Neural cell (in vitro differentiated cells): Measurements from ENCODE around the gene BET1. TPM values are rescaled to one million over a fixed set of nuclear protein-coding genes. Genes with fewer than 3 reads are reported as not detected.

Experiments used
- H2AFZ ChIP-seq: fragments of 200-600, 300-800 bp; sonication (generic), shearing (Covaris generic); 2 replicates; pipeline ENCODE4 v1.6.0; 2014; ENCODE audit warnings: low read depth, mild to moderate bottlenecking, antibody characterized with exemption, low read length, moderate library complexity
- H3F3A ChIP-seq: fragments of 200-600 bp; shearing (Covaris generic); 2 replicates; pipeline ENCODE4 v1.6.1; 2016; ENCODE audit warnings: mild to moderate bottlenecking, moderate library complexity, mixed read lengths, antibody characterized with exemption, low read length; ENCODE audit not compliant: insufficient read depth, poor library complexity, severe bottlenecking
- H3K27ac ChIP-seq: fragments of 200-600, 300-800 bp; sonication (generic), shearing (Covaris generic); 2 replicates; pipeline ENCODE4 v1.5.1; 2014; ENCODE audit warnings: mild to moderate bottlenecking, low read length, moderate library complexity
- H3K27me3 ChIP-seq: fragments of 300-800, 200-600 bp; sonication (generic), shearing (Covaris generic); 2 replicates; pipeline ENCODE4 v1.6.0; 2014; ENCODE audit warnings: mild to moderate bottlenecking, low read depth, low read length, moderate library complexity; ENCODE audit not compliant: insufficient read depth
- H3K36me3 ChIP-seq: fragments of 300-800, 200-600 bp; sonication (generic), shearing (Covaris generic); 2 replicates; pipeline ENCODE4 v1.5.1; 2014; ENCODE audit warnings: mild to moderate bottlenecking, antibody characterized with exemption, low read length, moderate library complexity; ENCODE audit not compliant: insufficient read depth
- H3K4me2 ChIP-seq: fragments of 300-800, 200-600 bp; sonication (generic), shearing (Covaris generic); 2 replicates; pipeline ENCODE4 v1.6.0; 2014; ENCODE audit warnings: mild to moderate bottlenecking, low read length
- H3K4me3 ChIP-seq: fragments of 300-800, 200-600 bp; sonication (generic), shearing (Covaris generic); 2 replicates; pipeline ENCODE4 v1.5.1; 2014; ENCODE audit warnings: mild to moderate bottlenecking, low read length, moderate library complexity
- H3K79me2 ChIP-seq: fragments of 200-600 bp; shearing (Covaris generic); replicated peaks from 2 replicates; pipeline ENCODE4 v1.6.0; 2014; ENCODE audit warnings: mild to moderate bottlenecking, low read length, moderate library complexity; ENCODE audit not compliant: insufficient read depth
- H3K9ac ChIP-seq: fragments of 300-800, 200-600 bp; sonication (generic), shearing (Covaris generic); 2 replicates; pipeline ENCODE4 v1.6.1; 2016; ENCODE audit warnings: mild to moderate bottlenecking, low read length, mixed read lengths
- H3K9me2 ChIP-seq: fragments of 200-600 bp; shearing (Covaris generic); 2 replicates; pipeline ENCODE4 v1.6.1; 2016; ENCODE audit warnings: mild to moderate bottlenecking, low read length, mixed read lengths; ENCODE audit not compliant: insufficient read depth
- H3K9me3 ChIP-seq: fragments of 200-600, 300-800 bp; sonication (generic), shearing (Covaris generic); 2 replicates; pipeline ENCODE4 v1.6.1; 2016; ENCODE audit warnings: mild to moderate bottlenecking, mixed run types, low read length, moderate library complexity, mixed read lengths
- H4K20me1 ChIP-seq: fragments of 200-600 bp; shearing (Covaris generic); 2 replicates; pipeline ENCODE4 v1.6.1; 2016; ENCODE audit warnings: mild to moderate bottlenecking, mixed run types; ENCODE audit not compliant: insufficient read depth
- EP300 ChIP-seq: fragments of 450-650 bp; conservative IDR thresholded peaks from 2 replicates; pipeline ENCODE4 v1.6.1; 2014; ENCODE audit warnings: antibody characterized with exemption, mild to moderate bottlenecking, moderate library complexity; ENCODE audit not compliant: poor library complexity, severe bottlenecking
- EZH2 ChIP-seq: fragments of 200-600, 300-800 bp; shearing (Covaris generic), sonication (generic); IDR thresholded peaks from 2 replicates; pipeline ENCODE4 v1.6.1; 2014; ENCODE audit warnings: antibody characterized with exemption, low read length, borderline replicate concordance, mild to moderate bottlenecking; ENCODE audit not compliant: insufficient read depth, poor library complexity, severe bottlenecking
- MXI1 ChIP-seq: fragments of 450-650 bp; conservative IDR thresholded peaks from 2 replicates; pipeline ENCODE4 v1.6.1; 2014; ENCODE audit warnings: antibody characterized with exemption, mild to moderate bottlenecking; ENCODE audit not compliant: poor library complexity, severe bottlenecking
- POLR2AphosphoS5 ChIP-seq: IDR thresholded peaks from 2 replicates; pipeline ENCODE4 v1.6.1; 2012
- RAD21 ChIP-seq: fragments of 450-650 bp; conservative IDR thresholded peaks from 2 replicates; pipeline ENCODE4 v1.6.1; 2014; ENCODE audit warnings: antibody characterized with exemption, mild to moderate bottlenecking, moderate library complexity
- SMC3 ChIP-seq: fragments of 450-650 bp; conservative IDR thresholded peaks from 2 replicates; pipeline ENCODE4 v1.6.1; 2014; ENCODE audit warnings: antibody characterized with exemption, mild to moderate bottlenecking, moderate library complexity; ENCODE audit not compliant: poor library complexity
- TAF1 ChIP-seq: IDR thresholded peaks from 2 replicates; pipeline ENCODE4 v1.6.1; 2012; ENCODE audit warnings: low read depth
- polyA plus RNA-seq: library from polyadenylated mRNA; depleted of rRNA; stranded (reverse); fragments of >200 nt; gene quantifications from 2 replicates; pipeline ENCODE4 v1.2.3, GENCODE V29; 2014
- TF ChIP-seq, protein P1 (sequence below): IDR thresholded peaks from 2 replicates; pipeline ENCODE4 v1.6.1; 2012; ENCODE audit warnings: borderline replicate concordance
- TF ChIP-seq, protein P2 (sequence below): fragments of 450-650 bp; IDR thresholded peaks from 2 replicates; pipeline ENCODE4 v1.5.1; 2014; ENCODE audit warnings: antibody characterized with exemption, mild to moderate bottlenecking, moderate library complexity; ENCODE audit not compliant: poor library complexity, severe bottlenecking

Gene BET1
- polyA plus RNA-seq, 1 donor from 2014 or later, result 49.9 TPM

DNA sequence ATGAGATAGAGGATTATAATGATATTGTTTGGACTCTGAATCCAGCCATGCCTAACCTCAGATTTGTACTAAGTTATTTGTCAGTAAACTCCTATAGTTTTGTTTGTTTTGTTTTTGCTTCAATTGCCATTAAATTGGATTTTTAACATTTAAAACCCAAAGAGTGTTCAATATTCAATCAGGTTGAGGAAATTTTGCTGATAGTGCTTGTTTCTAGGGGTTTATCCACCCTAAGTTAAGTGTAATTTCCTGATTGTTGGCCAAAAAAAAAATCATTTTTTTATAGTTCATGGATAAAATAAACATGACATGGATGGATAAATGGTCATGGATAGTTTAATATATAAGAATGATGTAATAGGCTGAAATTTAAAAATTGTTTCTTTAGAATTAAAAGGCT lies 11.4 kb upstream of the BET1 start:
- Histone ChIP-seq H3K79me2 (no peaks in the 10 kb centered on the region), H3F3A (no peaks in the 10 kb centered on the region), H4K20me1 (no peaks in the 10 kb centered on the region), H3K9me2 (no peaks in the 10 kb centered on the region), H2AFZ (no peak overlapping the region), H3K27ac (no peak overlapping the region), H3K9ac (no peak overlapping the region), H3K27me3 (no peaks in the 10 kb centered on the region), H3K9me3 (no peaks in the 10 kb centered on the region), H3K4me2 (no peak overlapping the region), H3K36me3 (no peaks in the 10 kb centered on the region), H3K4me3 (no peak overlapping the region)
- TF ChIP-seq EZH2 (no peak), SMC3 (no peak), RAD21 (no peak), POLR2AphosphoS5 (no peak), TAF1 (no peak)

- H3F3A ChIP-seq, result no peaks in the 10 kb centered on the region
- H3K9ac ChIP-seq, result no peak overlapping the region
- H3K9me2 ChIP-seq, result no peaks in the 10 kb centered on the region
- H3K27ac ChIP-seq, result no peak overlapping the region
- TF ChIP-seq POLR2AphosphoS5 (no peak), RAD21 (no peak)
- no peak overlapping the region for H2AFZ ChIP-seq
- no peaks in the 10 kb centered on the region for H4K20me1 ChIP-seq
- no peak overlapping the region for H3K4me3 ChIP-seq
- no peaks in the 10 kb centered on the region for H3K27me3 ChIP-seq
- H3K36me3 ChIP-seq, result no peaks in the 10 kb centered on the region
- H3K4me2 ChIP-seq, result no peak overlapping the region
- H3K79me2 ChIP-seq, result no peaks in the 10 kb centered on the region
- H3K9me3 ChIP-seq, result no peaks in the 10 kb centered on the region
These were observed 8.6 kb upstream of the BET1 start for GRCh38 chr7:94012746-94013145.

- Histone ChIP-seq H3K27ac (no peak overlapping the region), H3K27me3 (no peaks in the 10 kb centered on the region), H3K79me2 (no peaks in the 10 kb centered on the region), H3K4me2 (no peak overlapping the region), H3K9me3 (no peaks in the 10 kb centered on the region), H3K4me3 (no peak overlapping the region), H3F3A (no peaks in the 10 kb centered on the region), H4K20me1 (no peaks in the 10 kb centered on the region), H3K36me3 (no peaks in the 10 kb centered on the region), H2AFZ (no peak overlapping the region), H3K9ac (no peak overlapping the region), H3K9me2 (no peaks in the 10 kb centered on the region)
- no peak for TF ChIP-seq TAF1
- TF ChIP-seq MXI1, result no peak
- no peak for TF ChIP-seq RAD21
- TF ChIP-seq EP300, result no peak
- TF ChIP-seq POLR2AphosphoS5, result no peak
- TF ChIP-seq, protein P1, sequence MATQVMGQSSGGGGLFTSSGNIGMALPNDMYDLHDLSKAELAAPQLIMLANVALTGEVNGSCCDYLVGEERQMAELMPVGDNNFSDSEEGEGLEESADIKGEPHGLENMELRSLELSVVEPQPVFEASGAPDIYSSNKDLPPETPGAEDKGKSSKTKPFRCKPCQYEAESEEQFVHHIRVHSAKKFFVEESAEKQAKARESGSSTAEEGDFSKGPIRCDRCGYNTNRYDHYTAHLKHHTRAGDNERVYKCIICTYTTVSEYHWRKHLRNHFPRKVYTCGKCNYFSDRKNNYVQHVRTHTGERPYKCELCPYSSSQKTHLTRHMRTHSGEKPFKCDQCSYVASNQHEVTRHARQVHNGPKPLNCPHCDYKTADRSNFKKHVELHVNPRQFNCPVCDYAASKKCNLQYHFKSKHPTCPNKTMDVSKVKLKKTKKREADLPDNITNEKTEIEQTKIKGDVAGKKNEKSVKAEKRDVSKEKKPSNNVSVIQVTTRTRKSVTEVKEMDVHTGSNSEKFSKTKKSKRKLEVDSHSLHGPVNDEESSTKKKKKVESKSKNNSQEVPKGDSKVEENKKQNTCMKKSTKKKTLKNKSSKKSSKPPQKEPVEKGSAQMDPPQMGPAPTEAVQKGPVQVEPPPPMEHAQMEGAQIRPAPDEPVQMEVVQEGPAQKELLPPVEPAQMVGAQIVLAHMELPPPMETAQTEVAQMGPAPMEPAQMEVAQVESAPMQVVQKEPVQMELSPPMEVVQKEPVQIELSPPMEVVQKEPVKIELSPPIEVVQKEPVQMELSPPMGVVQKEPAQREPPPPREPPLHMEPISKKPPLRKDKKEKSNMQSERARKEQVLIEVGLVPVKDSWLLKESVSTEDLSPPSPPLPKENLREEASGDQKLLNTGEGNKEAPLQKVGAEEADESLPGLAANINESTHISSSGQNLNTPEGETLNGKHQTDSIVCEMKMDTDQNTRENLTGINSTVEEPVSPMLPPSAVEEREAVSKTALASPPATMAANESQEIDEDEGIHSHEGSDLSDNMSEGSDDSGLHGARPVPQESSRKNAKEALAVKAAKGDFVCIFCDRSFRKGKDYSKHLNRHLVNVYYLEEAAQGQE, result no peak
- TF ChIP-seq EZH2, result no peak
- TF ChIP-seq, protein P2, sequence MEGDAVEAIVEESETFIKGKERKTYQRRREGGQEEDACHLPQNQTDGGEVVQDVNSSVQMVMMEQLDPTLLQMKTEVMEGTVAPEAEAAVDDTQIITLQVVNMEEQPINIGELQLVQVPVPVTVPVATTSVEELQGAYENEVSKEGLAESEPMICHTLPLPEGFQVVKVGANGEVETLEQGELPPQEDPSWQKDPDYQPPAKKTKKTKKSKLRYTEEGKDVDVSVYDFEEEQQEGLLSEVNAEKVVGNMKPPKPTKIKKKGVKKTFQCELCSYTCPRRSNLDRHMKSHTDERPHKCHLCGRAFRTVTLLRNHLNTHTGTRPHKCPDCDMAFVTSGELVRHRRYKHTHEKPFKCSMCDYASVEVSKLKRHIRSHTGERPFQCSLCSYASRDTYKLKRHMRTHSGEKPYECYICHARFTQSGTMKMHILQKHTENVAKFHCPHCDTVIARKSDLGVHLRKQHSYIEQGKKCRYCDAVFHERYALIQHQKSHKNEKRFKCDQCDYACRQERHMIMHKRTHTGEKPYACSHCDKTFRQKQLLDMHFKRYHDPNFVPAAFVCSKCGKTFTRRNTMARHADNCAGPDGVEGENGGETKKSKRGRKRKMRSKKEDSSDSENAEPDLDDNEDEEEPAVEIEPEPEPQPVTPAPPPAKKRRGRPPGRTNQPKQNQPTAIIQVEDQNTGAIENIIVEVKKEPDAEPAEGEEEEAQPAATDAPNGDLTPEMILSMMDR, result no peak
- no peak for TF ChIP-seq SMC3
These were observed 7.7 kb upstream of the BET1 start for GRCh38 chr7:94011714-94012353.
